H54 (cell line): ENCODE measurements around the gene PDZK1IP1.

Experiments used
- DNase-seq: peaks from one replicate; pipeline ENCODE4 v3.0.0; 2011; ENCODE audit warnings: low spot score, mixed read lengths; ENCODE audit not compliant: insufficient read length
- FAIRE-seq: peaks from 3 replicates; lab custom pipeline; 2011; peaks lifted over from hg19 to GRCh38; lab: Jason Lieb, UNC
- POLR2A ChIP-seq: IDR thresholded peaks from 2 replicates; pipeline ENCODE4 v1.6.1; 2011; ENCODE audit warnings: low read depth, mild to moderate bottlenecking, low read length

The PDZK1IP1 gene

GRCh38 chr1:47184822-47185677, 4.8 kb downstream of the PDZK1IP1 start:
- no peak for DNase-seq
- no peak for TF ChIP-seq POLR2A
- FAIRE-seq: no peak

GRCh38 chr1:47184090-47184821, 5.6 kb downstream of the PDZK1IP1 start:
- no peak for FAIRE-seq
- TF ChIP-seq POLR2A: no peak
- no peak for DNase-seq

DNA sequence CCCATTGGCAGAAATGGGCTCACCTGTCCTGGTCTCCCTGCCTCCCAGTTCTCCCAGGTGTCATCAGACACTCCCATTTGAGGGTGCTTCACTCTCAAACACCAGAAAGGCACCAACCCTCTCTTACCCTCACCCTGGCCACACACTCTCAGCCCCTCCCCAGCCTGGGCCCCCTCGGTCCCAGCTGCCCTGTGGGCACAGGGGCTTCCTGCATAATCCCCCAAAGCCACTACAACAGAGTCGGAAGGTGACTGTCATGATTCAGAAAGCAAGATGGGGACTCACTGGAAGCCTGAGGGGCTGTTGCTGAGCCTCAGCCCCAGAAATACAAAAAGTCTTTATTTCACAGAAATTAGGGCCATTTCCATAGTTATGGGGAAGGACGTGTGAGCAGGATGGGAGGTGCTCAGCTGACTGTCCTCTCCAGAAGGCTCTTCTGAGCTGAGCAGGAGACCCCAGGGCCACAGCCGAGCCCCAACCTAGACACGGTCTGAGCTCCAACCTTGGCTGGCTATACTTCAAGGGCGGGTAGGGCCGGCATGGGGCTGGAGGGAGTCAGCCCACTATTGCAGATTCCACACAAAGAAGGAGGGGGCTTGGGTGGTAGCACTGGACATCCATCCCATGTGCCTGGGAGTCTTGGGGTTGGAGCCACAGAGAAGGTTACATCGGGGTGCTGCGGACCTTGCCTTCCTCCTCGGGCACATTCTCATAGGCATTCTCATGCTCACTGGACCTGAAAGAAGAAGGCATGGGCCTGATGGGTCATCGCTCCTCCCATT, 6.3 kb downstream of the PDZK1IP1 start:
- no peak for FAIRE-seq
- no peak for TF ChIP-seq POLR2A

DNA sequence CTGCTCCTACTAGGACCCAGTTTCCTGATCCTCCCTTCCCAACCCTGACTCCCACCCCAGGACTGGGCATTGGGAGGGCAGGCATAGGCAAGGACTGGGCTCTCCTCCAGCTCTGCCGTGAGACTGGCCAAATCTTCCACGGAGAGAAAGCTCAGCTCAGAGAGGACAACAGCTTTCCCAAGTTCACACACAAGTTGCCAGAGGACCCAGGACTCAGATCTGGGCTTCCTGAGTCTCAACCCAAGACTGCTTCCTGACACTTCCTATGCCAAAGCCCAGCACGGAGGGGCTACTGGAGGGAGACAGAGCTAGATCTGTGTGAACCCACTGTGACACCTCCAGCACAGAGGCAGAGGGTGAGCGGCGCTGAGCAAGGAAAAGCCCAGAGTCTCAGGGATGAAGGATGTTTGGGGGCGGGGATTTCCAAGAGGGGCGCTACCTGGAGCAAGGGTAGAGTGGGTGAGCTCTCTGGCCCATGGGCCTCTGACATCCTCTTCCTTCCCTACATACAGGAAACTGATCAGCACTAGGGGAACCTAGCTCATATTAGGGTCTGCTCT, 7.1 kb downstream of the PDZK1IP1 start:
- no peak for FAIRE-seq
- no peak for TF ChIP-seq POLR2A
- DNase-seq: no peak

More for the DNA sequence above, 6.3 kb downstream of the PDZK1IP1 start:
- DNase-seq: no peak

DNA sequence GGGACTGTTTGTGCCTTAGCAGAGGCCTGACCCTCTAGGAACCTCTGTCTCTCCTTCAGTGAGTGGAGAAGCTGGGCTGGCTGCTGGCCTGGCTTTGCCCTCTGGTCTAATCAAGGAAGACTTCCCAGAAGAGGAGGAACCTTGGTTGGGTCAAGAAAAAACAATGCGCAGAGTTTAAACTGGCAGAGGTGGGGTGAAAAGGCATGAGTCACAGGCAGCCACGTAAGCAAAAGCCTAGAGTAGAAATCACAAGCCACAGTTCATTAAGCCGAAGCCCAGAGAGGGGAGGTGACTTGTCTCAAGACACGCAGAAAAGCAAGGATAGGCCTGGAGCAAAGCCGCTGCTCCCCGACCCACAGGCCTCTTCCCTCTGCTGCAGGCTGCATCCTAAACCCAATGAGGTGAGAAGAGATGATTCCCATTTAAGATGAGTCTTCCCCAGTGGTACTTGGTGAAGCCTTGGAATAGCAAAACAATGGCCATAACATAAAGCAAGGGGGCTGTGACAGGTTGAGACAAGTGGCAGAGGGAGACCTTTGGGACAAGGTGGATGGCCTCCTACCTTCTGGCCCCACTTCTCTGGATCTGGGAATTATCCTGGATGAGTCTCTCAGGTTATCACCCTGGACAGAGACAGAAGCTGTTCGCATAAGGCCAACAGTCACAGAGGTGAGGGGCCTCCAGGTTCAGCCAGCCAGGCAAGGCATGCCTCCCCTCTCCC, 7.7 kb downstream of the PDZK1IP1 start:
- no peak for FAIRE-seq
- DNase-seq: no peak
- no peak for TF ChIP-seq POLR2A

- DNase-seq: no peak
- no peak for TF ChIP-seq POLR2A
- no peak for FAIRE-seq
Measured at GRCh38 chr1:47181095-47181954, 8.5 kb downstream of the PDZK1IP1 start.

DNA sequence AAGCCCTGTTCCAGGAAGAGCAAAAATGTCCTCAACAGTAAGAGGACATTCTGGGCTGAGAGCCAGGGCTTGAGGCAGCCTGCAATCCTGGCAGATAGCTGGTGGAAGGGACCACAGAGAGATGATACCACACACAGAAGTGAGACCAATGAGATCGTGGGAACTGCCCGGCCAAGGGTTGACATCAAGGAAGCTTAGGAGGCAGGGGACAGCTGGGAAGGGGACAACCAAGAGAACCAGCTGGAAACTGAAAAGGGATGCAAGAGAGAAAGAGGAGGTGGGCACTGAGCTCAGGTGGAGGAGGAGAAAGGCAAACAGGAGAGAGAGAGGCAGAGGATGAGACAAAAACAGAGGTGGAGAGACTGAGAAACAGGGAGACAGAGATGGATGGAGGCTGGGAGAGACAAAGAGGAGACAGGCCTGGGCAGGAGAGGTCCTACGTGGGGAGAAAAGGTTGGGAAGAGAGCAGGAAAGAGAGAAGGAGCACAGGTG, 9.2 kb downstream of the PDZK1IP1 start:
- no peak for TF ChIP-seq POLR2A
- DNase-seq (no peak), FAIRE-seq (no peak)

- FAIRE-seq: no peak
- no peak for TF ChIP-seq POLR2A
Measured at GRCh38 chr1:47179988-47180563, 9.8 kb downstream of the PDZK1IP1 start.

DNA sequence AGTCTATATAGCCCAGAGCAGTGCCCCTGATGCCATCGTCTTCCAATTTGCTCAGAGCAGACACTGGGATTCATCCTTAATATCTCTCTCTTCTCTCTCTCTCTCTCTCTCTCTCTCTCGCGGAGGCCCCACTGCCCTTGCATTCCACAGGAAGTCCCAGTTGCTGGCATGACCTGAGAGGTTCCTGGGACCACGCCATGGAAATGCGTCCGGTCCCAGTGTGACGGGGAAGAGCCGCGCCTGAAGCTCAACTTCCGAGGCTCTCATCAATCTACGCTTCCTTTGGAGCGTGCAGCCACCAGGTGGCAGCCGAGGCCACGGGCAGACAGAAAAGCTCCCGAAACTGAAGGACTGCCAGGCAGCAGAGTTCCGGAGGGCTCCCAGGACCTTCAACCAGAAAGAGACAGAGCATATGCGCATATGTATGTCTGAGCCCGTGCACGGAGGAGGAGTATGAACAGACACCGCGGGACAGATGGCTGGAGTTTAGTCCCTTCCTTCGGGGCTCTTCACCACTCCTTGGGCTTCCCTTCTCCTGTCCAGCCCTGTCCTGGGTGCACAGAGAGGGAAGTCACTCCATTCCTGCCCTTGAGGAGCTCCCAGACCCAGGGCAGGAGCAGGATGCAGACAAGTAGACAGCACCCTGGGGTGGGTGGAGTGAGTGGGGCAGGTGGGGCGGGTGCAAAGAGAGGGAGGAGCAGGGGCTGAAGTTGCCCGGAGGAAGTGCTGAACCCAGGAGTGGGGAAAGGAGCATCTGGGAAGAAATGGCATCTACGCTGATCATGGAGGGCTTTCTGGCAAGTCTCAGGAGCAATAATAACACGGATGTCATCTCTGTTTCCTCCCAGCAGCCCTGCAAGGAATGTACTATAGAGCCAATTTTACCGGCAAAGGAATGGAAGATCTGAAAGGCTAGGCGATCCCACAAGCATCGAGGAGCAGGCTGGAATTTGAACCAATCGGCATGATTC, 10.5 kb downstream of the PDZK1IP1 start:
- TF ChIP-seq POLR2A: no peak; the same call in 1 of the 2 replicates
- FAIRE-seq: no peak
- DNase-seq: peak; percentile 71

More at GRCh38 chr1:47179988-47180563, 9.8 kb downstream of the PDZK1IP1 start:
- DNase-seq: no peak

- FAIRE-seq (no peak), DNase-seq (no peak)
- TF ChIP-seq POLR2A: no peak
Measured at GRCh38 chr1:47178654-47179016, 11.2 kb downstream of the PDZK1IP1 start.

DNA sequence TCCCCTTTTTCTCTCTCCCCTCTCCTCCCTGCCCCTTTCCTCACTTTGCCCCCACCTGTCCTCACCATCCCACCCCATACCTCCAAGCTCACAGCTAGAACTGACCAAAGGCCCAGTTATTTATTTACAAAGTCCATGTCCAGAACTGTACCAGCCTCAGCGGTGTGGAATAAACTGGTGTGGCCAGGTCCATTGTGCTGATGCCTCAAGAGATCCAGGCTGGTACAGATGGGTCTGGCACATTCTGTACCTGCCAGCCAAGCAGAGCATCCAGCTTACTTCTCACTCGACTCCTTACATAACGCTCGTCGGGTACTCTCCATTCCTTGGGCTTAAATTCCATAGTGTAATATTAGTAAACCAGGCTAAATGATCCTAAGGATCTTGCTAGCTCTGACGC, 11.8 kb downstream of the PDZK1IP1 start:
- no peak for DNase-seq
- no peak for FAIRE-seq
- no peak for TF ChIP-seq POLR2A
